AG20443 (cell line): Measurements from ENCODE around the gene TEKT5.
"Not testable (repeated sequence)": the region's sequence is repeated elsewhere in the genome, so short reads cannot be mapped to it uniquely, and the experiment has no call there.

Experiments used
- DNase-seq: peaks from one replicate; pipeline ENCODE4 v3.0.0; 2012; ENCODE audit warnings: low spot score, mixed read lengths

TEKT5 gene

DNA sequence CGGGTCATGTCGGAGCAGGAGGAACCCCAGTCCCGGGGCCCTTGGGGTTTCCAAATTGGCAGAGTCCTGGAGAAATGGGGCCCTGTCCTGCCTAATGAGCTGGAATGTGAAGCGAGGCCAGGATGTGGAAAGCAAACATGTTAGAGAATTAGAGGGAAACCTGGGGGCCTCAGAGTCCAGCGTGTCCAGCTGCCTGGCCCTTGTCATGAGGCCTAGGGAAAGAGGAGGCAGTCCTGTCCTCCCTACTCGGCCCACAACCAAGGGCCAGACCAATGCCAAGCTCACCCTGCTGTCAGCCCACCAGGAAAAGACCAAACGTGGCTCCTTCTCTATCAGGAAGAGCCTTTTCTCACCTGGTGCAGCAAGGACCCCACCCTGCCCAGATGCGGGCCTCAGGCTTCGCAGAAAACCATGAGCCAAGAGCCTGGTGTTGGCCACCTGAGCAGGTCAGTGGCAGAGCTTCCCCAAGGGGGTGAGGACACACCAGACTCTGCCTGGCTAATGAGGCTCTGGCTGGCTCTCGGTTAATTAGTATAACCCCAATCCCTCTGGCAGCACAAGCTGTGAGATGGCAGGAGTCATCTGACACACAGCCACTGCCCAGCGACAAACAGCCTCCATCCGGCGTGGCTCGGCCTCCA lies 10.1 kb downstream of the TEKT5 start:
- DNase-seq: no peak

DNA sequence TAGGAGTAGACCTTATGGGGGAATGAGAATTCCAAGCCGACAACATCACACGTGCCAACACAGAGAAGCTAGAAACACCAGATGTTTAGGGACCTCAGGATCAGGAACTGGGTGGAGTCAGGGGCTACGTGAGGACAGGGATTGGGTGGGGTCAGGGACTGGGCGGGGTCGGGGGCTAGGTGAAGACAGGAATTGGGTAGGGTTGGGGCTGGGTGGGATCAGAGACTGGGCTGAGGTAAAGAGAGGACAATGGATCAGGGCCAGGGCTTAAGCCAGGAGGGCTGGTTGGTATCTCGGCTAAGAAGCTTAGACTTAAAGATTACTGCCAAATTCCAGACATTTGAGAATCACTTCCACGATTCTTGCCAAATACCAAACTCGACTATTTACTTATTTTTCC lies 11.6 kb downstream of the TEKT5 start:
- no peak for DNase-seq

DNA sequence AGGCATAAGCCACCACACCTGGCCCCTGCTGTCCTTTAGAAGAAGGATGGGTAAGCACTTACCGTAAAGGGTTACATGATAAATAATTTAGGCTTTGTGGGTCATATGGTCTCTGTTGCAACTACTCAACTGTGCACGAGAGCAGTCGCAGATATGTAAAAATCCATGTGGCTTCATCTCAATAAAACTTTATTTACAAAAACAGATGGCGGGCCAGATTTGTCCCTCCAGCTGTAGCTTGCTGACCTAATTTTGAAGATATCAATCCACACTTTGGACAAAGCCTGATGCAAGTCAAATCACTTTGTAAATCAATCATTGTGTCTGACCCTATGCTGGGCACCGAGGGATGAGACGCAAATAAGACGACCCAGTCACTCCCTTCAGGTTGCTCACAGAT lies 12.1 kb downstream of the TEKT5 start:
- no peak for DNase-seq

DNA sequence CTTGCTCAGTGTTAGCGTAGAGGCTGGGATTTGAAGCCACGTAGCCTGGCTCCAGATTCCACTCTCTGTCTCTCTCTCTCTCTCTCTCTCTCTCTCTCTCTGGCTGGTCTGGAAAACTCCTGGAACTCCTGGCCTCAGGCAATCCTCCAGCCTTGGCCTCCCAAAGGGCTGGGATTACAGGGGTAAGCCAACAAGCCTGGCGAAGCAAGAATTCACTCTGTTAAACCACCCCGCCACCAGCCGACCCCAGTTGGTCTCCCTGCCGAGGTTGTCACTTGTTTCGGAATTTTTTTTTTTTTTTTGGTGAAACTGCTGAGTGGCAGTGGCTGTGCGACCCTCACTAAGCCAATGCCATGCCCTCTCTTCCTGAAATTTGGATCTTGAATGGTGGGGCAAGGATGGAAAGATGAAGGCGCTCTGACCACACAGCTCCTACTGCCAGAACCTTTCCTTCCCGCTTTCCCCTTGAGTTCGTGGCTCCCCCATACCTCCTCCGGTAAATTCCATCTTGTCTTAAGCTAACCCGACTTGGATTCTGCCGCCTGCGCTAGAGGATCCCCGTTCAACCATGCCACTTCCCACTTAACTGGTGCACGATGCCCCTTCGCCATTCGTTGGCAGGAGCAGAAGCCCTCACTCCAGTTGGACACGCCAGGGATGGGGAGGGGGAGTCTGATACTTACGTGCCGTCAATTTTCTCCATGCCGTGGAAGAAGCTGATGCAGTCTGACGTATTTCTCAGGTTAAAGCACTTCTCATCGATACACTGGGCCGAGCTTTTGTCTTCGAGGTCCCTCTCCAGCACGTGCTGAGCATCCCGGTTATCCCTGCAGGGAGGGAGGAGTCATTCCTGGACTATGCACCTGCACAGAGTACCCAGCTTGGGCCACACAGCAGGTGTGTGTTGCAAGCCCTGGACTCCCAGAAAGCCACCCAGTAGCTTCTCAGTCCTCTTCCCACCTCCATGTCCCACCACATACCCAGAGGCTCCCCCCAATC lies 13.1 kb downstream of the TEKT5 start:
- DNase-seq: no peak

DNA sequence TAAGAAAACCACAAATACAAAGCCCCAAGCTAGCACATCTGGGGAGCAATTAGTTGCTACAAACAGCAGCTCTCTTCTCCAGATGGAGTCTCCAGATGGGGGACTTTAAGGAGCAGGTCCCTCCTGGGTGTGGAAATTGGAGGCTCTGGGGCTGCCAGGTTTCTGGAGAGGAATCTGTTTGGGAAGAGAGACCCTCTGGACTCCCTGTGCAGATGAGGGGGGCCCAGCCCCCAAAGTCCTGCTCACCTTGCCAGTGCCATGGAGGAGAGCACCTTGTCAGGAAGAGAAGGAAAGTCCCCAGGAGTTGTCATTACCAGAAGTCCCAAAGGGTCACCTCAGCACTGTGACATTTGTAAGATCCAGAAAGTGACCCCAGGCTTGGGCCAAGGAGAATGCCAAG lies 14.8 kb downstream of the TEKT5 start:
- no peak for DNase-seq

DNA sequence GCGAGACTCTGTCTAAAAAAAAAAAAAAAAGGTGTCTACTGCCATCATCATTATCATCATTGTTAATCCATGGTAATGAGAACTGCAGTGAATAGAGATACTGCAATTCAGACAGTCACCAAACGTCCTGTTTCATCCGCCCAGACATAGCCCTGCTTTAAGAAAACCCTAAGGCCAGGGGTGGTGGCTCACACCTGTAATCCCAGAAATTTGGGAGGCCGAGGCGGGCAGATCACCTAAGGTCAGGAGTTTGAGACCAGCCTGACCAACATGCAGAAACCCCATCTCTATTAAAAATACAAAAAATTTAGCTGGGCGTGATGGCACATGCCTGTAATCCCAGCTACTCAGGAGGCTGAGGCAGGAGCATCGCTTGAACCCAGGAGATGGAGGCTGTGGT lies 15.3 kb downstream of the TEKT5 start:
- DNase-seq: not testable (repeated sequence)

DNA sequence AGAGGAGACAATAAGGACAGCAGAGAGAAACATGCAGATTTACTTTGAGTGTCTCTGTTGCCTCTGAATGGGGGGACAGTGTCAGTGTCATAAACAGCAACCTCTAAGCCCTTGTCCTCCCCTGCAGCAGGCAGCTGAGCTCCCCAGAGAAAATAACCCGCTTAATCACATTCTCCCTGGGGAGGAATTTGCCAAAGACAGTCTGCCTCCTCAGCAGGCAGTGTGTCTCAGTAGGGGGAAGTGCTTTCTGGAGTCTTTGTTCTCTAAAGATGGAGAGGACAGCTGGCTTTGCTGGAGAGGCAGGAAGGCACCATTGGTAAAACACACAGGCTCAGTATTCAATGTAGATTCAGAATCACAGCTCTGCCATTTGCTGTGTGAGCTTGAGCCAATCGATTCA lies 16.1 kb downstream of the TEKT5 start:
- no peak for DNase-seq

DNA sequence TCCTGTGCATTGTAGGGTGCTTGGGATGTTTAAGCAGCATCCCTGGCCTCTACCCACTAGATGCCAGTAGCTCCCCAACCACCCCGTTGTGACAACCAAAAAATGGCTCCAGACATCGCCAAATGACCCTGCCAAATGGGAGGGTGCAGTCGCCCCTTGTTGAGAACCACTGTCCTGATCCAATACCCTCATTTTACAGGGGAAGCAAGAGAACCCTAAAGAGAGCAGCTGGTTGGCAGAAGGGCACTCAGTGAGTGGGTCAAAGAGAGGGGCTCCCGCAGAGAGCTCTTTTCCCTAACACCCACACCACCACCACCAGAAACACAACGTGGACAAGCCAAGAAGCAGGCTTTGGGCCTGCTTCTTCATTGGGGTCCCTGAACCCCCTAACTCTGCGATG lies 18.4 kb downstream of the TEKT5 start:
- no peak for DNase-seq

DNA sequence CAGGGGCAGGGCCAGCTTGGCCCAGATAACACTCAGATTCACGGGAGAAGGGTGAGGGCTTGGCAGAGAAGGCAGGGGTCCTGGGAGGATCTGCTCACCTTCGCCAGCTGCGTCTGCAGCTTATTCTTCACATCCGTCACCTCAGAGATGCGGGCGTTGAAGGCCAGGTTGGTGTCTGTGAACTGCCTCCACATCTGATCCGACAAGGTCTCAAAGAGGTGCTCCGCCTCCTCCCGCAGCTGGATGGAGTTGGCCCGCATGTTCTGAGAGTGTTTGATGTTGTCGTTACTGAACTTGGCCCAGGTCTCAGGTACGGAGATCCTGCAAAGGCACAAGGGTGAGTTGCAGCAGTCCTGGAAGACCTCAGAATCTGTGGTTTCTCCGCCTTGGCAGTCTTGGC lies 18.9 kb downstream of the TEKT5 start:
- no peak for DNase-seq

DNA sequence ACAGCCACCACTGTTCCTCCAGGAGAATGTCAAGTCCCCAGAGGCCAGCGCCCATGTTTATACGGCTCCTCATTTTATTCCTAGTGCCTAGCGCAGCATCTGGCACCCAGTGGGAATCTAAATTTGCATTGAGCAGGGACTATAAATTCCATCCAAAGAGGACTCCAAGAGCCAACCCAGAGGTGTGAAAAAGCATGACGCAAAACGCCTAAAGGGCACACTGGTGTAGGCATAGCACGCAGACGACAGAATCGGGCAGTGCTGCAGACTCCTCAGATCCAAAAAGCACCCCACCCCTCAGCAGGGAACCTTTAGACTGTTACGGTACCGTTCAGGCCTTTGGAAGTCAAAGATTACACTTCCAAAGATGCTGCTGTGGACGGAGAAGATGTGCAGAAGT lies 19.5 kb downstream of the TEKT5 start:
- DNase-seq: no peak

DNA sequence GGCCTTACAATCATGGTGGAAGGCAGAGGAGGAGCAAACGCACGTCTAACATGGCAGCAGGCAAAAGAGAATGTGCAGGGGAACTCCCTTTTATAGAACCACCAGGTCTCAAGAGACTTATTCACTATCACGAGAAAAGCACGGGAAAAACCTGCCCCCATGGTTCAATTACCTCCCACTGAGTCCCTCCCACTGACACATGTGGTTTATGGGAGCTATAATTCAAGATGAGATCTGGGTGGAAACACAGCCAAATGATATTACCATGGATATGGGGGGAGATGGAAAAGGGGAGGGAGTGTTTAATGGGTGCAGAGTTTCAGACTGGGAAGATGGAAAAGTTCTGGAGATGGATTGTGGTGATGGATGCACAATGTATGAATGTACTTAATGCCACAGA lies 23.0 kb downstream of the TEKT5 start:
- DNase-seq: no peak

DNA sequence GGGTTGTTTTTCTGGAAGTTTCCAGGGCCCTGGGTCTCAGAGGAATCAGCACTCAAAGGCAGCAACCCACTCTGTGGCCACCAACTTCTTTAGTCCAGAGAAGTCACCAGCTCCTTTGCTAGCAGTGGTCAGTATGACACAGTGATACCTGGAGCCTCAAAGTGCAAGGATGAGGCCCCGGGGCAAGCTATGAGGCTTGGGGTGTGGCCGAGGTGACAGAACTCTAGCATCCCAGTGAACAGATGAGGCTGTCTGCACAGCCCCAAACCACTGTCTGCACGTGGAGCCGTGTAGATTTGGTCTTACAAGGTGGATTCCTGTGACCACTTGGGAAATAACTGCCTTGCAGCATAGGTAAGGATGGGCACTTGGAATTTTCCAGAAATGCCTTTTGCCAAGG lies 24.9 kb downstream of the TEKT5 start:
- no peak for DNase-seq

DNA sequence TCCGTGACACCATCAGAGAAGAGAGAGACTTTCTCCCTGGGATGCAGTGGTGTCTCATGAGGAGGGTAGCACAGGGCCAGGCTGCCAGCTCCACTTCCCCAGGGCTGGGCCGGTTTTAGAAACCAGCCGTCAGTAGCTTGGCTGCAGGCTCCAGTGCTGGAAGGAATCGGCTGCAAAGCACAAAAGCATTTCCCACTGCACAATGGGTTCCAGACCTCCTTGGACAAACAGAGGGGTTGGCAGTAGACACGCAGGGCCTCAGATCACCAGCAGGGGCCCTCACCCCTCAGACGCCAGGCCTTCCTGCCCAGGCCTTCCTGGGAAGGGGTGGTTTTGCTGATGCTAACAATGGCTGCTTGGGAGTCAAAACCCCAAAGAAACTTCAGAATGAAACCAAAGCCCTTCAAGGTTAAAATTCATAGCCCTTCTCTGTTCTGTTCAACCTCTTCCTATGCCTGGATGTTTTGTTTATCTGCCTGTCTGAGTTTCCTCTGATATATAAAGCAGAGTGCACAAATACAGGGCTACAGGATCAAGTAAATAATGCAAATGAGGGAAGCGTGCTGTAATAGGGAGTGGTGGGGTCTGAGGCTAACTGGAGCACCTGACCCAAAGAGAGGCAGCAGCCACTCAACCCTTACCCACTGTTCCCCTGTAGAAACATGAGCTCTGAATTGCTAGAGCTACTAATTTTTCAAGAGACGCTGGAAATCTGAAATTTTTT lies 26.2 kb downstream of the TEKT5 start:
- peak; percentile 57 for DNase-seq

DNA sequence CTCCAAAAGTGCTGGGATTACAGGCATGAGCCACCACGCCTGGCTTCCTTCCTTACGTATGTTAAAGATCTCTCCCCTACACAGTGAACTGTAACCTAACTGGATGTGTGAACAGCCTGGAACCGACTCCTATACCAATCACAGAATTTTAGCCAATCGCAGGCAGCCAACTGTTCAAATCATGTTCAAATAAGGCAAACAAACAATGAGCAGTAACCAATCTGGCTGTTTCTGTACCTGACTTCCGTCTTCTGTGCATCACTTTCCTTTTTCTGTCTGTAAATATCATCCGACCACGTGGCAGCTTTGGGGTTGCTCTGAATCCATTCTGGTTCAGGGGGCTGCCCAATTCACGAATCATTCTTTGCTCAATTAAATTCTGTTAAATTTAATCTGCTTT lies 27.5 kb downstream of the TEKT5 start:
- DNase-seq: no peak

DNA sequence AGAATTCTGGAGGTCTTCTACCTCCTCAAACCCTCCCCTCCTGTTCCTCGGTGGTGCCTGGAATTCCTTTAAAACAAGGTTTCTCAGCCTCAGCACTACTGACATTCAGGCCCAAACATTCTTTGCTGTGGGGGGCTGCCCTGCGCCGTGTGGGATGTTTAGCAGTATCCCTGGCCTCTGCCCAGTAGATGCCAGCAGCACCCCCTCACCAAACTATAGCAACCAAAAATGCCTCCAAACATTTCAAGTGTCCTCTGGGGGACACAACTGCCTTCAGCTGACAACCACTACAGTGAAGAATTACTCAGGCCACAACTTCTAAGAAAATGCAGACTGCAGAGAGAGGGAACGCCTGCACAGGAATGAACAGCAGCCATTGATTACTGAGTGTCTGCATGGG lies 28.4 kb downstream of the TEKT5 start:
- DNase-seq: no peak

DNA sequence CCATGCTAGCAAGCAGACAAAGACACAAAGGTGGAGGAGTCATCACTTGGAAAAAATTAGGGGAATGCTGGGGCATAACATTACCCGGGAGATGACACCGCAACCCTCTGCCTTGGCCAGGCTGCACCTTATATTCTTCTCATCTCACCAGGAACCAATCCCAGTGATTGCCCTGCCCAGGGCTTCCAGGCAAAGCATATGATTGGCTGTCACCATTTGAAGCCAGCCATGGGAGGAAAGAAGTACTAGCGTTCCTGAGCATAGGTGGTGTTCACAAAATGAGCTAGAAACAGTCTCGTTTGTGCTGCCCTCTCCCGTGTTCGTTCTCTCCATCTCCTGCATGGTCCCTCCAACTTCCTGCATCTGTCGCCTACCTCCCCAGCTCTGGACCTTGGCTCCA lies 29.6 kb downstream of the TEKT5 start:
- no peak for DNase-seq

DNA sequence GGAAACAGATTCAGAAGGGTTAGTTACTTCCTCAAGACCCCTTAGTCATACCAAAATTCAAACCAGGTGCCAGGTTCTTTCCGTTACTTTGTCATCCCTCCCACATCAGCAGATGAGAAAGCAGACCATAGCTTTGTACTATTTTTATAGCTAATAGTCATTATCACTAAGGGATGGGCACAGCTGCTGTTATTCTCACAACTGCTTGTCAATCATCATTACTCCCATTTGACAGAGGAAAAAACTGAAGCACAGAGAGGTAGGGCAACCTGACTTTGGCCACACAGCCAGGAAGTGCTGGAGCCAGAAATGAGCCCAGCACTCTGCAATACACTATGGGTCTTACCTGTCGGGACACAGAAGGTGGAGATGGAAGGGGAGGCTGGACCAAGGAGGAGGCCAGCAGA lies 30.0 kb downstream of the TEKT5 start:
- DNase-seq: no peak

DNA sequence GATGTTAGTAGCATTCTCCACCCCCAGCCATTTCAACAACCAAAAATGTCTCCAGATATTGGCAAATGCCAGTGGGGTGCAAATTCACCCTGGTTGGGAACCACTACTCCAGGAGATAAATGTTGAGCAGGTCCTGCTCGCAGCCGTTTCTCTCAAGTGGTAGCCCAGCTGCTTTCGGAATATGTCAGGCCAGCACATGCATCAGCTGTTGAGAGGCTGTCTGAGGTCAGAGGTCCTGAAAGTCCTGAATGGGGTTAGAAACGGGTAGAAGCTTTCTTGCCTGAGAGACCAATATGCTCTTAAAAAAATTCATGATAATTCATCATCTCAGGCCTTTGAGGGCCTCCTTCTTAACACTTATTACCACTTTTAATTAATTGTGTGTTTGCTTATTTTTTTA lies 31.0 kb downstream of the TEKT5 start:
- no peak for DNase-seq

DNA sequence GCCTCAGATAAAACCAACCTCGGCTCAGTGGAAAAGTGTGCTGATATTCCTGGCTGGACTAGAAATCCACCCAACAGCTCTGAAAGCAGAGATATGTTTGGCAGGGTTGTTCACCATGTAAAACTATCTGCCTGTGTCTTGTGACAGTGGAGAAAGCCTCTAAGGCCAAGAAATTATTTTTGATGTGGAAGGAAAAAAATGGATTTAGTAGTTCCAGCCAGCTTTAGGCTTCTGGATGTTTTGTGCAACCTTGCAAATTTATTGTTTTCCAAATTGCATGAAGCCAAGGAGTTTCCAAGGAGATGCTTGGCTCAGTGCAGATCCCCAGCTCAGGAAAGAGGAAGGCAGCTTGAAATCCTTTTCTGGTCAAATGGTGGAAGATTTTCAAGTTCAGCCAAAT lies 31.6 kb downstream of the TEKT5 start:
- no peak for DNase-seq

DNA sequence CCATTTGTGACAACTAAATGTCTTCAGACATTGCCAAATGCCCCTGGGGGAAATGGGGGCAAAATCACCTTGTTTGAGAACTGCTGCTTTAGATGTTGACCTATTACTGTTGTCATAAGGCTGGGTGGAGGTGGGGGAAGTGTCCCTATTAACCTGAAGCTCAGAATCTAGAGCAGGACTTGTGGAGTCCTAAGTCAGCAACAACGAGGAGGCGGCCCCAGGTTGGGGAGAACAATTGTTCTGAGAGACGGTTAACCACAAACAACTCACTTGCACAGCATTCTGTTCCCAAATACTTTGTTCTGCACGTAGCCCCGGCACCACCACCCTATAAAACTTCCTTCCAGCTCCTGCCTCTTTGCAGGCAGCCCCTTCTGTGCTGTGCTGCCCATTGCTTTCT lies 32.5 kb downstream of the TEKT5 start:
- DNase-seq: no peak

DNA sequence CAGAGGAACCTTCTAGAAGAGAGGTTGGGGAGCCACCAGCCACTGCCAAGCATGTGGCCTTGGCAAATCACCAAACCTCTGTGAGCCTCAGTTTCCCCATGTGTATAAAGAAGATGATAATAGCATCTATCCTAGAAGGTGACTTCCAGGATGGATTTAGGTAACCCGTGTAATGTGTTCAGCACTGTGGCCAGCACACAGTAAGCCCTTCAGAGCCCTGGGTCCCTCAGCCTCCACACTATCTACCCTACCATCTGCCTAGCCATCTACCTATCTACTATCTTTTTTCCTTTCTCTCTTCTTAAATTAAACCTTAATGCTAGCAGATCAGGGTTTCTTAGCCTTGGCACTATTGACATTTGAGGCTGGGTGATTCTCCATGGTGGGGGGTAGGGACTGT lies 33.0 kb downstream of the TEKT5 start:
- no peak for DNase-seq

DNA sequence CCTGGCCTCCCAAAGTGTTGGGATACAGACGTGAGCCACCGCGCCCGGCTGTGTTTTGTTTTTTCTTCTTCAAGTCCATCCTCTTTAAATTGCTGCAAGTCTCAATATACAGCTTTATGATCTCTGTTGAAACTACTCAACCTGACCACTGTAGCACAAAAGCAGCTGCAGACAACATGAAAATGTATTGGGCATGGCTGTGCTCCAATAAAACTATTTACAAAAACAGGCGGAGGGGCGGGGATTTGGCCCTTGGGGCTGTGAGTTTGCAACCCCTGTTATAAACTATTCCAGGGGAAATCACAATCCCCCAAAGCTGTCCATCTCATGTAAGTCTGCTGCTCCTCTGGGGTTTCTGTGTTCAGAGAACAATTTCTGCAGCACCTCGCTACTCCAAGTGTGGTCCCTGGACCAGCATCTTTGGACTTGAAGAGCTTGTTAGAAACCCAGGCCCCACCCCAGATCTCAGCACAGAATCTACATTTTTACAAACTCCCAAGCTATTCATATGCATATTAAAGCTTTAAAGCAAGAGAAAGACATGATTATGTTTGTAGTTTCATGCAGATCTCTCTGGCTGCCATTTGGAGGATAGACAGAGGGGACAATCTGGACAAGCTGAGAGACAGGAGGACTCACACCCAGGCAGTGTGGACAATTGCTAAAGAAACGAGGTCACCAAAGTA lies 33.6 kb downstream of the TEKT5 start:
- no peak for DNase-seq
